ENCODE measurements around the gene GABRG2. TPM values are rescaled to one million over a fixed set of nuclear protein-coding genes. Genes with fewer than 3 reads are reported as not detected.

The GABRG2 gene
- total RNA-seq, 1 experiment from 2014 or later, result not detected

DNA sequence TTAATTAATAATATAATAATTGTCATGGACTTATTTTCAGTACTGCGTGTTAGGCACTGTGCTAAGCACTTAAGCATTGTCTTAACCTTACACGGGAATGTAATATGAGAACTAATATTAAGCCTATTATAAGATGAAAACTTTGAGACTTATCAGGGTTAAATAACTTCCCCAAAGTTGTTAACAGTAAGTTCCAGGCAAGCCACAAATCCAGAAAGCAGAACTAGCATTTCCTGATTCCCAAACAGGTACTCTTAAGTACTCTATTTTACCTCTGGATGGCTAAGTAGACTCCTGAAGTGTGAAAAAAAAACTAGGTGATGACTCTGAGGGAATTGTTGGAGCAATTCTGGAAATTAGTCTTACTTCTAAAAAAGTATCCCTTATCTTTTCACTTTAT, 23.8 kb downstream of the GABRG2 start:
- no peaks in the 10 kb centered on the region for H3K9me3 ChIP-seq (ENCODE audit: control insufficient read depth, insufficient read depth, low read depth, low read length)
- ChIA-PET CTCF (no interaction called here), POLR2A (no interaction called here)
- no peak overlapping the region for H3K27ac ChIP-seq (ENCODE audit: low read length)
- no peak overlapping the region for H3K4me3 ChIP-seq (ENCODE audit: low read depth in 2 of 2, low read length in 2 of 2)
- TF ChIP-seq, protein P1, sequence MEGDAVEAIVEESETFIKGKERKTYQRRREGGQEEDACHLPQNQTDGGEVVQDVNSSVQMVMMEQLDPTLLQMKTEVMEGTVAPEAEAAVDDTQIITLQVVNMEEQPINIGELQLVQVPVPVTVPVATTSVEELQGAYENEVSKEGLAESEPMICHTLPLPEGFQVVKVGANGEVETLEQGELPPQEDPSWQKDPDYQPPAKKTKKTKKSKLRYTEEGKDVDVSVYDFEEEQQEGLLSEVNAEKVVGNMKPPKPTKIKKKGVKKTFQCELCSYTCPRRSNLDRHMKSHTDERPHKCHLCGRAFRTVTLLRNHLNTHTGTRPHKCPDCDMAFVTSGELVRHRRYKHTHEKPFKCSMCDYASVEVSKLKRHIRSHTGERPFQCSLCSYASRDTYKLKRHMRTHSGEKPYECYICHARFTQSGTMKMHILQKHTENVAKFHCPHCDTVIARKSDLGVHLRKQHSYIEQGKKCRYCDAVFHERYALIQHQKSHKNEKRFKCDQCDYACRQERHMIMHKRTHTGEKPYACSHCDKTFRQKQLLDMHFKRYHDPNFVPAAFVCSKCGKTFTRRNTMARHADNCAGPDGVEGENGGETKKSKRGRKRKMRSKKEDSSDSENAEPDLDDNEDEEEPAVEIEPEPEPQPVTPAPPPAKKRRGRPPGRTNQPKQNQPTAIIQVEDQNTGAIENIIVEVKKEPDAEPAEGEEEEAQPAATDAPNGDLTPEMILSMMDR (IDR thresholded peaks at IDR 0.05), result no peak
- TF ChIP-seq SIN3A (IDR thresholded peaks at IDR 0.05; ENCODE audit: borderline replicate concordance, insufficient read depth, low read depth, low read length), result no peak
- no peak for TF ChIP-seq TCF7L2 (IDR thresholded peaks at IDR 0.05; ENCODE audit: low read depth, low read length)
- TF ChIP-seq POLR2AphosphoS5 (IDR thresholded peaks at IDR 0.05; ENCODE audit: low read depth, low read length), result no peak
- TF ChIP-seq, protein P2, sequence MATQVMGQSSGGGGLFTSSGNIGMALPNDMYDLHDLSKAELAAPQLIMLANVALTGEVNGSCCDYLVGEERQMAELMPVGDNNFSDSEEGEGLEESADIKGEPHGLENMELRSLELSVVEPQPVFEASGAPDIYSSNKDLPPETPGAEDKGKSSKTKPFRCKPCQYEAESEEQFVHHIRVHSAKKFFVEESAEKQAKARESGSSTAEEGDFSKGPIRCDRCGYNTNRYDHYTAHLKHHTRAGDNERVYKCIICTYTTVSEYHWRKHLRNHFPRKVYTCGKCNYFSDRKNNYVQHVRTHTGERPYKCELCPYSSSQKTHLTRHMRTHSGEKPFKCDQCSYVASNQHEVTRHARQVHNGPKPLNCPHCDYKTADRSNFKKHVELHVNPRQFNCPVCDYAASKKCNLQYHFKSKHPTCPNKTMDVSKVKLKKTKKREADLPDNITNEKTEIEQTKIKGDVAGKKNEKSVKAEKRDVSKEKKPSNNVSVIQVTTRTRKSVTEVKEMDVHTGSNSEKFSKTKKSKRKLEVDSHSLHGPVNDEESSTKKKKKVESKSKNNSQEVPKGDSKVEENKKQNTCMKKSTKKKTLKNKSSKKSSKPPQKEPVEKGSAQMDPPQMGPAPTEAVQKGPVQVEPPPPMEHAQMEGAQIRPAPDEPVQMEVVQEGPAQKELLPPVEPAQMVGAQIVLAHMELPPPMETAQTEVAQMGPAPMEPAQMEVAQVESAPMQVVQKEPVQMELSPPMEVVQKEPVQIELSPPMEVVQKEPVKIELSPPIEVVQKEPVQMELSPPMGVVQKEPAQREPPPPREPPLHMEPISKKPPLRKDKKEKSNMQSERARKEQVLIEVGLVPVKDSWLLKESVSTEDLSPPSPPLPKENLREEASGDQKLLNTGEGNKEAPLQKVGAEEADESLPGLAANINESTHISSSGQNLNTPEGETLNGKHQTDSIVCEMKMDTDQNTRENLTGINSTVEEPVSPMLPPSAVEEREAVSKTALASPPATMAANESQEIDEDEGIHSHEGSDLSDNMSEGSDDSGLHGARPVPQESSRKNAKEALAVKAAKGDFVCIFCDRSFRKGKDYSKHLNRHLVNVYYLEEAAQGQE (IDR thresholded peaks at IDR 0.05; ENCODE audit: insufficient read depth in 1 of 2, low read depth in 2 of 2, low read length in 1 of 2), result no peak
- ATAC-seq (no peak), DNase-seq (ENCODE audit: low read depth, low spot score) (no peak)
- no TSS peak for BruUV-seq (replicated peaks)
- no peaks in the 10 kb centered on the region for H3K27me3 ChIP-seq (ENCODE audit: control insufficient read depth, insufficient read depth, low read length)
- intact Hi-C loops (cut with micrococcal nuclease; ENCODE audit: unreplicated experiment) (no loop called here), in situ Hi-C loops (cut with HindIII; ENCODE audit: low pct_unique_long_range_greater_than_20kb, low sequenced_read_pairs) (no loop called here)
- no peaks in the 10 kb centered on the region for H3K36me3 ChIP-seq (ENCODE audit: control insufficient read depth, insufficient read depth, low read length)
- no peaks in the 10 kb centered on the region for H3K4me1 ChIP-seq (ENCODE audit: control insufficient read depth, insufficient read depth, low read length)

DNA sequence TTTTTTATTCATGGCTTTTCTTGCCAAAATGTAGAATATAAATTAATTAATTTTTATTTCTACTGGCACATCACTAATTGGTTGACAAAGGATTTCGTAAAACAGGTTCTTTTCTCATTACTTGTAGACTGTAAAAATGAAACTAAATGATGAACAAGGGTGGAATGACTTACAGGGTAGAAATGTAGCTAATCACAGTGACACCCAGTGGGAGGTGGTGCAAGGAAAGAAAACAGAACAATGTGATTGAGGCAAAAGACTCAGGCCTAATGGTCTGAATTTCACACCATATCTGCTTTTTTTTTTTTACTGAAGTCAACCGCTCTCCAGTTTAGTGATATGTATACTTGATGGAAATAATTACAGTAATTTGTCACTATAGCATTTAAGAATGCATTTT, 28.9 kb downstream of the GABRG2 start:
- Histone ChIP-seq H3K9me3 (ENCODE audit: control insufficient read depth, insufficient read depth, low read depth, low read length) (no peaks in the 10 kb centered on the region), H3K4me1 (ENCODE audit: control insufficient read depth, insufficient read depth, low read length) (no peaks in the 10 kb centered on the region), H3K4me3 (ENCODE audit: low read depth in 2 of 2, low read length in 2 of 2) (no peak overlapping the region), H3K27ac (ENCODE audit: low read length) (no peak overlapping the region), H3K27me3 (ENCODE audit: control insufficient read depth, insufficient read depth, low read length) (no peaks in the 10 kb centered on the region), H3K36me3 (ENCODE audit: control insufficient read depth, insufficient read depth, low read length) (no peaks in the 10 kb centered on the region)
- POLR2A ChIA-PET, result interaction anchor here (0.7 kb wide), 1 partner anchor 11 kb away, joined by 5 read pairs; no protein-coding TSS in a partner anchor
- no peak for DNase-seq (ENCODE audit: low read depth, low spot score)
- in situ Hi-C loops (cut with HindIII; ENCODE audit: low pct_unique_long_range_greater_than_20kb, low sequenced_read_pairs), result no loop called here
- CTCF ChIA-PET, result interaction anchor here (0.6 kb wide), 1 partner anchor 176 kb away, joined by 3 read pairs; no protein-coding TSS in a partner anchor
- TF ChIP-seq, protein P2 (IDR thresholded peaks at IDR 0.05; ENCODE audit: insufficient read depth in 1 of 2, low read depth in 2 of 2, low read length in 1 of 2), result no peak
- TF ChIP-seq POLR2AphosphoS5 (IDR thresholded peaks at IDR 0.05; ENCODE audit: low read depth, low read length), result no peak
- TF ChIP-seq TCF7L2 (IDR thresholded peaks at IDR 0.05; ENCODE audit: low read depth, low read length), result no peak
- no peak for TF ChIP-seq SIN3A (IDR thresholded peaks at IDR 0.05; ENCODE audit: borderline replicate concordance, insufficient read depth, low read depth, low read length)
- TF ChIP-seq, protein P1 (IDR thresholded peaks at IDR 0.05), result no peak
- intact Hi-C loops (cut with micrococcal nuclease; ENCODE audit: unreplicated experiment), result no loop called here
- BruUV-seq (replicated peaks), result no TSS peak
- ATAC-seq, result no peak
